Keratinocyte (primary cell): ENCODE measurements around the gene CYP2A6.

Source experiments
- EZH2 ChIP-seq: IDR thresholded peaks from one replicate; pipeline ENCODE4 v1.6.1; 2012; ENCODE audit warnings: inconsistent platforms, mild to moderate bottlenecking, low read length, moderate library complexity
- TF ChIP-seq, protein P1 (sequence below), 3 experiments: IDR thresholded peaks in 1 of 3; conservative IDR thresholded peaks in 1 of 3; optimal IDR thresholded peaks in 1 of 3; 2 replicates in 2 of 3; 3 replicates in 1 of 3; pipeline versions ENCODE3 to v1.5.1; 2011; ENCODE audit warnings: low read length in 3 of 3, mild to moderate bottlenecking in 3 of 3, moderate library complexity in 2 of 3, control low read depth in 1 of 3, inconsistent platforms in 1 of 3; ENCODE audit not compliant: insufficient read depth in 2 of 3; ENCODE audit errors: extremely low read depth in 1 of 3

DNA sequence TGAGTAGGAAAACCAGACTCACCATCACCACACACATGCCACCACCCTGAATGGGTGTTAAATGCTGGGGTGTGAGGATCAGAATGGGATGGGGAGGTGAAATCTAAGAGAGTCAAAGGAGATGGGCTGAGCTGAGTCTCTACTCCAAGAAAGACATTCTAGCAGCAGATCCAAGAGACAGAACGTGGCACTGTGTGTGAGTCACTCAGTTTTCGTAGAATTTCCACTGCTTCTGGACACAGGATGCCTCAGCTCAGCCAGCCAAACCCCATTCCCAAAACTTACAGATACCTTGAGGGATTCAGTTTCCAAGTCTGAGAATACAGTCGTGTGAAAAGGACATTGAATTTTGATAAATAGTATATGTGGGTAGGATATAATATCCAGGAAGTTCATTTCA, 39.1 kb upstream of the CYP2A6 start:
- TF ChIP-seq, protein P1, sequence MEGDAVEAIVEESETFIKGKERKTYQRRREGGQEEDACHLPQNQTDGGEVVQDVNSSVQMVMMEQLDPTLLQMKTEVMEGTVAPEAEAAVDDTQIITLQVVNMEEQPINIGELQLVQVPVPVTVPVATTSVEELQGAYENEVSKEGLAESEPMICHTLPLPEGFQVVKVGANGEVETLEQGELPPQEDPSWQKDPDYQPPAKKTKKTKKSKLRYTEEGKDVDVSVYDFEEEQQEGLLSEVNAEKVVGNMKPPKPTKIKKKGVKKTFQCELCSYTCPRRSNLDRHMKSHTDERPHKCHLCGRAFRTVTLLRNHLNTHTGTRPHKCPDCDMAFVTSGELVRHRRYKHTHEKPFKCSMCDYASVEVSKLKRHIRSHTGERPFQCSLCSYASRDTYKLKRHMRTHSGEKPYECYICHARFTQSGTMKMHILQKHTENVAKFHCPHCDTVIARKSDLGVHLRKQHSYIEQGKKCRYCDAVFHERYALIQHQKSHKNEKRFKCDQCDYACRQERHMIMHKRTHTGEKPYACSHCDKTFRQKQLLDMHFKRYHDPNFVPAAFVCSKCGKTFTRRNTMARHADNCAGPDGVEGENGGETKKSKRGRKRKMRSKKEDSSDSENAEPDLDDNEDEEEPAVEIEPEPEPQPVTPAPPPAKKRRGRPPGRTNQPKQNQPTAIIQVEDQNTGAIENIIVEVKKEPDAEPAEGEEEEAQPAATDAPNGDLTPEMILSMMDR (optimal IDR thresholded peaks at IDR 0.05 in 1 of 3, IDR thresholded peaks at IDR 0.05 in 1 of 3, conservative IDR thresholded peaks at IDR 0.05 in 1 of 3; ENCODE audit: extremely low read depth in 1 of 3, insufficient read depth in 2 of 3, low read length in 3 of 3), result no peak
- TF ChIP-seq EZH2, result no peak
